ENCODE measurements around the gene CSNK2B.

Gene CSNK2B

DNA sequence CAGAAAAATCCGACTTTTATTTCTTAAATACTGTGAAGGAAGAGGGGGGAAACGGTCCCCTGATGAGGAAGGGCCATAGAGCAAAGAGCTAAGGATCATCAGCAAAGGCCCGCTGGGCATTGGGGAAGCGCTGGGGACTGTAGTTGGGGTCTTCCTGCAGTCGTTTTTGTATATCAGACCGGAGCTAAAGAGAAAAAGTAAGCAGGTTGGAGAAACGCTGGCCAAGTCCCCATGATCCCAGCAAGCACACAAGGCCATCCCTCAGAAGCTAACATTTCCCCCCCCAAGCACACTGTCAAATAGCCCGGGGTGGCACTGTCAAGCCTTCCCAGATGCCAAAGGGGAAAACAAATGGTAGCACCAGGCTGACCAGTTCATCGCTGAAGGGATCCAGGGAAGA, 26.8 kb upstream of the CSNK2B start:
- no peak for DNase-seq

DNA sequence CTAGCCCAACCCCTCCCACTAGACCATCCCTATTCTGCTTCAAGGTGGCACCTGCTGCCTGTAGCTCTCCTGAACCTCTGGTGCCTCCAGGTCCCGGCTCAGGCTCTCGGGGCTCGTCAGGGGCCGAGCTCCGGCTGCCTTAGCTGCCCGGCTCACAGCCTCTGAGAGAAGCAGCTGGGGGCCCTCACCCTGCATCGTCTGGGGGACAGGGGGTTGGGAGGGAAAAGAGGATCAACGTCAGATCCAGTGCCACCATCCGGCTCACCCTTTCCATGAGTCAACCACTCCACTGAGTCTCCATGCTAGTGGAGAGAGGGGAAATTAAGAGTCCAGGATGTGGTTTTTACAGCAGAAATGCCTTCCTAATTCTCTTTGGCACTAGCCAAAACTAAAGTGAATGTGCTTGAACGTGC, 26.4 kb upstream of the CSNK2B start:
- DNase-seq: no peak

DNA sequence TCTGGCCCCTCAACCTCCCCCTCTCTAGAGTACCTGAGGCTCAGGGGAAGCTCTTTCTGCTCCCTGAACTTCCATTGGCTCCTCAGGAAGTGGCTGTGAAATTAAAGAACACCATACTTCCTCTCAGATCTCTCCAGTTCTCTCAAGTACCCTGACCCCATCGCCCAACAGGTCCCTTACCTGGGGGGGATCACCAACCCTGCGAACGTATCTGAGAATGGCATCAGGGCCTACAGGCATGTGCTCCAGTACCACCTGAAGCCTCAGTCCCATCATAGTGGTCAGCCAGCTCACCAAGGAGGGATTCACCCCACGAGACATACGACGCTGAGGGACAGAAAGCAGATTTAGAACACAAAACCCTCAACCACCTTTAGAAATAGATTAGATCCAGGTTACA, 25.3 kb upstream of the CSNK2B start:
- DNase-seq: no peak

DNA sequence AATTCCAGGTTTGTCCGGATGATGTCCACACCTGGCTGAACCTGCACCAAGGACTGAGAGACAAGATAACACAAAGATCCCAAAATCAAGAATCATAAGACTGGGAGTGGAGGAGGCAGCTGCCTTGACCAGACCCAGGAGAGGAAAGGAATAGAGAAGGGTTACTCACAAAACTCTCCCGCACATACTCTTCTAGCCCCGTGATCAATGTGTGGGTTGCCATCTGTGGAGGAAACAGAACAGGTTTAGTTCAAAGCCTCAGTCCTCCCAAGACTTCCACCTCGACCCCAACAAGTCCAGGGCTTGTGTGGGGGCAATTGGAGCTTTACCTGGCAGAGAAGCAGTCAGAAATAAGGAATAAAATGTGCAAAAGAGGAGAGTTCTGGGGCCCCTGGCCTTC, 24.5 kb upstream of the CSNK2B start:
- no peak for DNase-seq

DNA sequence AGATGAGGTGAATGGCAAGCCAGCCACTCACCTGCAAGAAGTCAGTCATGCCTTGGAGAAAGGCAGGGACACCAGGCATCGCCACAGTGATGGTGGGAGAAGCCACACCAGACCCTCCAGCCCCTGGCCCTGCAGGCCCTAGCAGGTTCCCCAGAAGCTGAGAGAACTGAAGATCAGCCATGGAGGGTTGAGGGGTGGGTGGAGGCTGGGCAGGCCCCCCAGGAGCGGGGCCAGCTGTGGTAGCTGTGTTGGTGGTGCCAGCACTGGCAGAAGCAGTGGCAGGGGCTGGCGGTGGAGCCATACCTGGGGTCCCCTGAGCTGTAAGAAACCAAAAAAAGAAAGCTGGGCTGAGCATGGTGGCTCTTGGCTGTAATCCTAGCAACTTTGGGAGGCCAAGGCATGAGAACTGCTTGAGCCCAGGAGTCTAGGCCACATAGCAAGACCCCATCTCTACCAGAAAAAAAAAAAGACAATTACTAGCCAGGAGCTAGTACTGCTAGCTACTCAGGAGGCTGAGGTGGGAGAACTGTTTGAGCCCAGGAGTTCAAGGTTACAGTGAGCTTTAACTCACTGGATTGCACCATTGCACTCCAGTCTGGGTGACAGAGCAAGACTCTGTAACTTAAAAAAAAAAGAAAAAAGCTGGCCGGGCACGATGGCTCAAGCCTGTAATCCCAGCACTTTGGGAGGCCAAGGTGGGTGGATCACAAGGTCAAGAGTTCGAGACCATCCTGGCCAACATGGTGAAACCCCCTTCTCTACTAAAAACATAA, 22.9 kb upstream of the CSNK2B start:
- DNase-seq: no peak

DNA sequence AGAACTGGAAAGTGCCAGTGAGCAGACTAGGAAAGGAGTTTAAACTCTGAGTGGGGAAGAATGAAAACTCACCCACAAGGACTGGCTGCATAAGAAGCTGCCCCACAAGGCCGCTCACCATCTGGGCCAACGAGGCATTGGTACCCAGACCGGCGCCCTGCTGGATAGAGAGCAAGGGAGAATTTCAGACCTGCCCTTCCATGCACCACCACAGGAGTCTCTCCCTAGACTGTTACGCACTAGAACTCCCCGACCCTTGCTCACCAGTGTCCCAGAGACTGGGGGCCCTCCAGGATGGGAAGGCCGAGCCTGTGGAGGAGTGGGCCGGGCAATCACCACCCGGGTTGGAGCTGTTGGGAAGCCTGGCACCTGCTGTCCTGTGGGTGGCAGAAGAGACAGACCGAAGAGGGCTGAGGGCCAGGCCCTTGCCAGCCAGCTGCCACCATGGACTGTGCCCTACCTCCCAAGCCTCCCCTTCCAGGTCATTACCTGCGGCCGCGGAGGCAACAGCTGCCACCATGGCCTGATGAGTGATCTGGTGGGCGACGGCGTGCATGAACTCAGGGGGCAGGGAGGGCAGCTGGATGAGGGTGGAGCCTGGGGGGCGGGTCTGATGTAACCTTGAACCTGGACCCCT, 21.9 kb upstream of the CSNK2B start:
- DNase-seq: no peak

DNA sequence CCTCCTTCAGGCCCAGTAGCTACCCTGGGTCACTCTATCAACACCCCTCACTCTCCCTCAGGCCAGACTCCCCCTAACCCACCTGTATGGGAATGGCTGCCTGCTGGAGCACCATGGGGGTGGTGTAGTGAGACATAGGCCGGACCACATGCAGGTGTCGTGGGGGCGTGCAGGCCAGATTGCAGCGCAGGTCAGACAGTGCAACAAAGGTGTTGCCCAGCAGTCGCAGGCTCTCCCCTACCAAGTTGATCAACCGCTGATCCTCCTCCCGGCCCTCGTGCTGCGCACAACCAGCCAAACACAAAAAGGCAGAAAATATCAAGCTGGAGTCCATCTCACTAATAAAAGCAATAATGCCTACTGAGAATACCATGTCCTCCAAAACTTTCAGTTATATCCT, 20.6 kb upstream of the CSNK2B start:
- no peak for DNase-seq

DNA sequence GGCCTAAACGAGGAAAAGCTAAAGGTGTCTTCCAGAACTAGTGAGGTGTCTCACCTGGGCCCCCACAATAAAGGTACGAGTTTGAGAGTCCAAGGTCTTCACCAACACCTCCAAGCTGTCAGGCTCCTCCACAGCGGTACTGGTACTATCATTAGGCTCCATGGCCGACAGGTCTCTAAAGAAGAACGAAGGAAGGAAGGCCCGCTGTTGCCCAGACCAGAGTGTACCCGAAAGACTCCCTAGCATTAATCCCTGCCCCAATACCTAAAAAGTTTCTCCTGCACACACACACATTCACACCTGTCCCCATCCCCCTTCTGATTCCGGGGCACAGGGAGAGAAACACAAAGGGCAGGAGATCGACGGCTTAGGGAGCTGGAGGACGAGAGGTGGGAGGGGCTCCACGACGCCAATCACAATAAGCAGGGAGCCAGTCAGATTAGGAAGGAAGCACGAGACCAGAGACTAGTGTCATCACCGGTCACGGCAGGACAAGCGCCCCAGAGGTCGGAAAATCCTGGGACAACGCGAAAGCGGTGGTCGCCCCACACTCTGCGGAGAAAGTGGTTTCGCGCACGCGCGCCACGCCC, 14.2 kb upstream of the CSNK2B start:
- DNase-seq: peak; percentile 65

DNA sequence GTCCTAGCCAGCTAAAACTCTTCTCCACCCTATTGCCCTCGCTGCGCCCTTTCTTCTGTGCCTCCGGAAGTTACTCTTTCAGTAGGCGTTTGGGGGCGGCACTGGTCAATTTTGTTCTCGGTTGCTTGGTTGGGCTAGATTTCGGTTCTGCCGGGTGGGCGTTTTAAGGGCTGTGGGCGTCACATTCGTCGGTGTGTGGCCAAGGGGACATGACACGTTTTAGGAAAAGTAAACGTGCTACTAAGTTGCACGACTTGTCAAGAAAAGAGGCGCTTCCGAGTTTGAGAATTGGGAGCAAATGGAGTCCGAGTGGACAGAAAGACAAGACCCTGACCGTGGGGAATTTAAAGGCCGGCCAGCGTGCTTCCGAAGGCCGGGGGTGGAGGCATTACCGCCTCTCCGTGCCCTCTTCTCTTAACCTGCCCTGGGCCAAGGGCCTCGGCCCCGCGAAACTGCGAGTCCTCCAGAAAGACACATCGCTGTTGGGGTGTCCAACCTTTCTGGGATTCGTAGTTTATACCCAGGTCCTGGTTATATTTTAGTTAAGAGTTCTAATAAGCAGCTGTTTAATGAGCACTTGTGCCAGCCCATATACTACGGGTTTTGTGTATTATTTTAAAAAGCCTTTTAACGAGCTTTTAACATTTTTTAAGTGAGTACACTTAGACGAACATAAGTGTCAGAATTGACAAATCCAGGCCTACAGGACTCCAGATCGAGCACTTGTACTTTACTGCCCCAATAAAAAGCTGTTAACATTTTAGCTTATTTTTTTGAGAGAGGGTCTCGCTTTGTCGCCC, 12.8 kb upstream of the CSNK2B start:
- DNase-seq: peak; percentile 98

DNA sequence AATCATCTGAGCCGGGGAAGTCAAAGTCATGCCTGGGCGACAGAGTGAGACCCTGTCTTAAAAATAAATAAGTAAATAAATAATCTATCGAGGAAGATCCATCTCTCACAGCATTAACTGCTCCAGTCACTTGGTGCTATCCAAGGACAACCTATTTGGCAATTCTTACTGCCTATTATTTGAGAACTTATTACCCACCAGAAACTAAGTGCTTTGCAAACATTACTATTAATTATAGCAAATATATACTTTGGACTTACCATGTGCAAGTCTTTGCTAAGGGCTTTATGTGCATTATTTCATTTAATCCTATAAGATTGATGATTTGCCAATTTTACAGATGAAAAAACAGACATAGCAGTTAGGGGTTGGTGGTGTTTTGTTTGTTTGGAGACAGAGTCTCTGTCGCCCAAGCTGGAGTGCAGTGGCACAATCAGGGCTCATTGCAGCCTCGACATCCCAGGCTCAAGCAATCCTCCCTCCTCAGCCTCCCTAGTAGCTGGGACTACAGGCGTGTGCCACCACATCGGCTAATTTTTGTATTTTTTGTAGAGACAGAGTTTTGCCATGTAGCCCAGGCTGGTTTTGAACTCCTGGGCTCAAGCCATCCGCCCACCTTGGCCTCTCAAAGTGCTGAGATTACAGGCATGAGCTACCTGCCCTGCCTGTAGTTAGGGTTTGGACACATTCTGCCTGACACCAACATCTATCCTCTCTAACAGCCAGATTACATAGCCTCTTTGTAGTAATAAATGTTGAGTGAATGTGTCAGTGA, 11.1 kb upstream of the CSNK2B start:
- no peak for DNase-seq

DNA sequence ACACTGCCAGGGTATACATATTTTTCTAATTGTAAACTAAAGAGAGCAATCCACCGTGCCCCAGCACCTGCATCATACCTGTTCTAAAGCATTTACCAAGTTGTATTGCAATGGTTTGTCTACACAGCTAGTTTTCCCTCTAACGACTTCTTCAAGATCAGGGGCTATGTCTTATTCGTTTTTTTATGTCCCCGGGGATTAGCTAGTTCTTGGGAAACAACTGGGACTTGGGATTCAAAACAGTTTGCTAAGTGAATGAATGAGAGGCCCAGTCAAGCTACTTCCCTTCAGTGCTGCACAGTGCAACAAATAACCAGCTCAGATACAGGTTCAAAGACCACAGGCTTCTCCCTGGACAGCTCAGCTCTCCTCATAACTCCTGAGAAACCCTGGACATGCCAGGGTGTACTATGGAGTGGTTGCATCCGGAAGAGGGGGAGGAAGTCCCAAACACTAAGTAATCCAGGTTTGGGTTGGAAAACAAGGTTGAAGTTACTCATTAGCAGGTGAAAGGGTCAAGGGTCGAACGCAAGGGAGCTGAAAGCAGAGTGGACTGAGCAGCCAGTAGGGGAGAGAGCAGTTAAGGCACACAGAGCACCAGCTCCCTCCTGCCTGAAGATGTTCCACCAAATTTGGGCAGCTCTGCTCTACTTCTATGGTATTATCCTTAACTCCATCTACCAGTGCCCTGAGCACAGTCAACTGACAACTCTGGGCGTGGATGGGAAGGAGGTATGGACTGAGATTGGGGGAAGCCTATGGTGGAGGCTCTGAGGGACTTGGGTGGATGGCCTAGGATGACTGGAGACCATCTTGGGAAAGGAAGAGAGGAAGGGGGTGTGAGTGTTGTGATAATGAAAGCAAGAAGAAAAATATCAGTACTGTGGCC, 10.3 kb upstream of the CSNK2B start, which contains the start of gene APOM:
TSS of gene APOM (plus strand) at position 546 of the 889 bp plus-strand sequence. CDS start at position 619, 73 bp downstream.
- DNase-seq: no peak

DNA sequence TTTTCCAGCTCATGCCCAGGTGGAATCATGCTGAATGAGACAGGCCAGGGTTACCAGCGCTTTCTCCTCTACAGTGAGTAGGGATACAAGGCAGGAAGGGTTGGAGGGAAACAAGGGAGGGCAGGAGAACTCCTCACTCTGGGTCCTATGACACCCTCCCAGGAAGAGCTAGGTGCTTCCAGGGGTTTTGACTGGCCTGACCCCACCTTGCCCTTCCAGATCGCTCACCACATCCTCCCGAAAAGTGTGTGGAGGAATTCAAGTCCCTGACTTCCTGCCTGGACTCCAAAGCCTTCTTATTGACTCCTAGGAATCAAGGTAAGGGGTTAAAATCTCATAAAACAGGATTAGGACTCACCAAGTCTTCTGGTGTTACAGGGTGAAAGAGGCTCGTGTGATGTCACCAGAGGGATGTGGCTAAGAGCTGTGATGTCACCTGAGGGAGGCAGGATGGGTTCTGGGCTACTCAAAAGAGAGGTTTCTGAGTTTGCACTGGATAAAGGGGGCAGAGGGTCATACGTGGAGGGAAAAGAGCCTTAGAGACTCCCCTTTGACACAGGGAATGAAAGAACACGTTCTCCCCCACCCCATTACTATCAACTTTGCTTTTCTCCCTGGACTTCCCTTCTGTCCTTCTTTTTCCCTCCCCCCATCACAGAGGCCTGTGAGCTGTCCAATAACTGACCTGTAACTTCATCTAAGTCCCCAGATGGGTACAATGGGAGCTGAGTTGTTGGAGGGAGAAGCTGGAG, 8.3 kb upstream of the CSNK2B start:
- no peak for DNase-seq

DNA sequence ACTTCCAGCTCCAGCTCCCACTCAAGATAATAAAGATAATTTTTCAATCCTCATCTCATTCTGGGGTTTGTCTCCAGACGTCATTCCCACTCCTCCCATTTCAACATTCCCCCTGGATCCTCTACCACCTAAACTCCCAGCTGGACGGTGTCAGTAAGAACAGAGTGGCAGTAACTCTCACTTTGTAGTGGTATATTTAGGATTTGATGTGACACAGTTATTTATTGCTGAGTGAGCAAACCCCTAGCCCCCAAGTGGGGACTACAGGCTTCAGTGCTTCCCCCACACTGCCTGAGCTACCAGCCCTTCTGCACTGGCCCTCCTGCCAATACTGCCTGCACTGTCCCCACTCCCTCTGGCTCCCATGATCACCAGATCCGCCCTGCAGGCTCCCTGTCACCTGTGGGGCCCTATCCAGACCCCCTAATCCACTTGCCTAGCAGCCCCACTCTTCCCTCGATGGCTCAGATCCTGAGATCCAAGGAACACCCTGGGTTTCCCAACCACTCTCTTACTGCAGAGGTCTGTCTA, 7.7 kb upstream of the CSNK2B start:
- DNase-seq: no peak

DNA sequence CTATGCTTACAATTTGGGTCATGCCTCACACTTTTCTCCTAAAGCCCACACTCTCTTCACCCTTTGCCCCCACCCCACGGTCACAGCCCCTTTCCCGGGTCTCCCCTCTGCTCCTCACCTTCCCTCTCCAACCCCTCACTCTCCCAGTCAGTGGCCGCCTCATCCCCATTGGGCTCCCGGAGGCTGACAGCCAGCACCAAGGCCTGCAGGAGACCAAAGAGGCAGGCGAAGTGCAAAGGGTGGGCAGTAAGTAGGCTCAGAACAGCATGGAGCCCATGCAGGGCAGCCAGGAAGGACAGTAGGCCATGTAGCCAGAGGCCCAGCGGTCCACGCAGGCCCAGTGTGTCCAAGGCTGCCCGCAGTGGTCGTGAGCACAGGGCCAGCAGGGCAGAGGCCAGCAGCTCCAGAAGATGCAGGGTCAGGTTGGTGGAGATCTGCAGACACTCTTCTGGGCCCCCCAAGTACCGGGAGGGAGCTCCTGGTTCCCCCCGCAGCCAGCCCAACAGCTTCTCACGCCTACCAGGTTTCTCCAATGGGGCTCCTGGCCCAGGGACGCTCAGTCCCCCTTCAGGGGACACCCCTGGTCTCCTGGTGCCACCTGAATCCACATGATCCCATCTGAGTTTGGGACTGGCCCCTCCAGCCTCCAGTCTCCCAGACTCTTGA, 6.8 kb upstream of the CSNK2B start:
- DNase-seq: no peak

DNA sequence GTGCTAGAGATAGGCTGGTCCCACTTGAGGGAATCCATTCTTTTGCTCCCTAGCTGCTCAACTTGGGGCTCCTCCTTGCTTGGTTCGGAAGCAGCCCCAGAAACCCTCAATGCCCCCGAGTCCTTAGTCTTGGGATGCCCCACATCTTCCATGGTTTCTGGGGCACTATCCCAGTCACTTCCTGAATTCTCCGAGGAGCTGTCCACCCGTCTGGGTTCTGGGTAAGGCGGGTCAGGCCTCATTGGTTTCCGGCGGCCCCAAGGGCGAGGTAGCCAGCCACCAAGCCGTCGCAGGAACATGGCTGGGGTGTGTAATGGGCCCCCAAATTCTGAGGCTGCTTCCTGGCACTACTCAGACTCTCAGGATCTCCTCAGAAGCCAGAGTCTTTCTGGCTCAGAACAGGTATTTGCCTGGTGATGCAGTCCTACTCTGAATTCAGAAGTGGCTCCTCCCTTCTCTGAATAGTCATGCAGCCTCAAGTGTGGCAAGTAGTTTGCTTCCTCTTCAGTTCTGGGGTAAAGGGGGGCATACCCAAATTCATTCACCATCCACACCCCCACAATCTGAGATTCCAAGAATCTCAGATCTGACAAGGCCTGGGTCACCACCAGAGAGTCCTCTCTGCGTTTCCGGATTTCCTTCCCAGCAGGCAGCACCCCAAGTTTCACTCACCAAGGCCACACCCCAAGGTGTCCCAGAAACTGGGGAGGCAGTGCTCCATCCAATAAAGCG, 6.1 kb upstream of the CSNK2B start:
- no peak for DNase-seq

DNA sequence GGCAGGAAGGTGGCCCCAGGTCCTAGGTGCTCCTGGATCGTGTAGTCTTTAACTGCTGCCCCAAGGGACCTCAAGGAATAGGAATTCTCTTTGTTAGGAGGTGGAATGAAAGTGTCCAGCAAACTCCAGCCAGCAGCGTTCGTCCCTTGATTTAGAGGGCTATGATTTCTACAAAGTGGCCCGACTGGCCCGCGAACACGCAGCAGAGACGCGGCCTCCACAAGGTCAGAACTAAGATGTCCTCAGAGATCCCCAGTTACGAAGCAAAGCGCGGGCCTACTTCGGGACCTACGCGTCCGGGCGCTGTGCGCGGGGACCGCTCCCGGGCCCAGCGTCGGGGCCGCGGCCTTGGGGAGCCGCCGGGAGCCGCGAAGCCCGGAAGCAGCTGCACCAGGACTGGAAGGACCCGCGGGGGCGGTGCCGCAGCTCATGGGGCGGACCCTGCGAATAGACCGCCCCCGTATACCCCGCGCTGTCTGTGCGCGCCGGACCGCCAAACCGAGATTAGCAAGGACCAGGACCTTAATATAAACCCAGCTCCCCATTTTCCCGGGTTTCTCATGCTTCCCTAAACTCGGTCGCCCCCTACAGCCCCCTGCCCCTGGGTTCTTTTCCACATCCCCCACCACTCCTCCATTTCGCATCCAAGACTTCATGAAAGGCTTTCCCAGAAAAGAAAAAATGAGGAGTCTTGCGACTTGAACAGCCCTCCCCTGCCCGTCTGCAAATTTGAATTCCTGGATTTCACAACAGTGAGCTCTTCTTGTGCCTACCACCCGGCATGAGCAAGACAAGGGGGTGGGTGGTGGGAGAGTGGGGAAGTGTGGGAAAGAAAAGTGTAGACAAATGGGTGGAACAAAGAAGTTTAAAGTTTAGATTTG, 5.3 kb upstream of the CSNK2B start, which contains the start of gene C6orf47:
TSS of gene C6orf47 (minus strand) at position 398 of the 881 bp plus-strand sequence. CDS start 831 bp downstream, outside the sequence.
- peak; percentile 89 for DNase-seq

DNA sequence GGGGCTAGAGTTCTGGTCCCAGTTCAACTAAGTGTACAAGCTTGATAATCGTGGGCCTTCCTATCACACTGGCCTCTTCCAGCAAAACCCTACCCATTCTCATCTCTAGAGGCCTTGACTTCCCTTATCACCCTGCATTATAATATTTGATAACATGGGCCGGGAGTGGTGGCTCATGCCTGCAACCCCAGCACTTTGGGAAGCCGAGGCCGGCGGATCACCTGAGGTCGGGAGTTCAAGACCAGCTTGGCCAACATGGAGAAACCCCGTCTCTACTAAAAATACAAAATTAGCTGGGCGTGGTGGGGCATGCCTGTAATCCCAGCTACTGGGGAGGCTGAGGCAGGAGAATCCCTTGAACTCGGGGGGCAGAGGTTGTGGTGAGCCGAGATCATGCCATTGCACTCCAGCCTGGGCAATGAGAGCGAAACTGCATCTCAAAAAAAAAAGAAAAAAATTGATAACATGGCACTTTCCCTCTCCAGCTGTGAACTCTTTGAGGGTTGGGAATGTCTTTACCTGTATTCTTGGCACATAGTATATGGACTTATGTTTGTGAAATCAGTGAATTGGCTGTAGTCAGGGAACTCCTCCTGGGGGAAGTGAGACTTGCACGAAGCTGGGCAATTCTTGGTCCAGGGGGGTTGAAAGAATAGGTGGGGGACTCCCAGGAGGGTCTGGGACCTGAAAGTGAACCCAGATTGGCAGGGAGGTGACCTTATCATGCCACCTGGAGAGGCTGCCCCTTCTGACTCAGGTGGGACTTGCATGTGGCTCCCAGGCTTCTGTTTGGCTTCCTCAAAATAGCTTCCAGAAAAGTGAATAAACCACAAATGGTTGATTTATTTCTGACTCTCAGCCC, 4.4 kb upstream of the CSNK2B start:
- DNase-seq: no peak

All from NCI-H510A (cell line).